ENCODE measurements around the gene PLD4.

GRCh38 chr14:104981699-104982541, 57.2 kb downstream of the PLD4 start:
- TF ChIP-seq, protein P1, sequence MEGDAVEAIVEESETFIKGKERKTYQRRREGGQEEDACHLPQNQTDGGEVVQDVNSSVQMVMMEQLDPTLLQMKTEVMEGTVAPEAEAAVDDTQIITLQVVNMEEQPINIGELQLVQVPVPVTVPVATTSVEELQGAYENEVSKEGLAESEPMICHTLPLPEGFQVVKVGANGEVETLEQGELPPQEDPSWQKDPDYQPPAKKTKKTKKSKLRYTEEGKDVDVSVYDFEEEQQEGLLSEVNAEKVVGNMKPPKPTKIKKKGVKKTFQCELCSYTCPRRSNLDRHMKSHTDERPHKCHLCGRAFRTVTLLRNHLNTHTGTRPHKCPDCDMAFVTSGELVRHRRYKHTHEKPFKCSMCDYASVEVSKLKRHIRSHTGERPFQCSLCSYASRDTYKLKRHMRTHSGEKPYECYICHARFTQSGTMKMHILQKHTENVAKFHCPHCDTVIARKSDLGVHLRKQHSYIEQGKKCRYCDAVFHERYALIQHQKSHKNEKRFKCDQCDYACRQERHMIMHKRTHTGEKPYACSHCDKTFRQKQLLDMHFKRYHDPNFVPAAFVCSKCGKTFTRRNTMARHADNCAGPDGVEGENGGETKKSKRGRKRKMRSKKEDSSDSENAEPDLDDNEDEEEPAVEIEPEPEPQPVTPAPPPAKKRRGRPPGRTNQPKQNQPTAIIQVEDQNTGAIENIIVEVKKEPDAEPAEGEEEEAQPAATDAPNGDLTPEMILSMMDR (IDR thresholded peaks at IDR 0.05; ENCODE audit: insufficient read depth, low read length, poor library complexity, severe bottlenecking), result no peak
- TF ChIP-seq EZH2phosphoT487 (conservative IDR thresholded peaks at IDR 0.05; ENCODE audit: low read length), result no peak
